Erythroblast (primary cell): Measurements from ENCODE around the gene KDM7A.

Experiments
- GATA1 ChIP-seq: IDR thresholded peaks from 2 replicates; pipeline ENCODE4 v1.6.1; 2011; ENCODE audit warnings: low read depth, mild to moderate bottlenecking, control low read depth, low read length, moderate library complexity
- POLR2A ChIP-seq: IDR thresholded peaks from 2 replicates; pipeline ENCODE4 v1.6.1; 2011; ENCODE audit warnings: mild to moderate bottlenecking, low read length

DNA sequence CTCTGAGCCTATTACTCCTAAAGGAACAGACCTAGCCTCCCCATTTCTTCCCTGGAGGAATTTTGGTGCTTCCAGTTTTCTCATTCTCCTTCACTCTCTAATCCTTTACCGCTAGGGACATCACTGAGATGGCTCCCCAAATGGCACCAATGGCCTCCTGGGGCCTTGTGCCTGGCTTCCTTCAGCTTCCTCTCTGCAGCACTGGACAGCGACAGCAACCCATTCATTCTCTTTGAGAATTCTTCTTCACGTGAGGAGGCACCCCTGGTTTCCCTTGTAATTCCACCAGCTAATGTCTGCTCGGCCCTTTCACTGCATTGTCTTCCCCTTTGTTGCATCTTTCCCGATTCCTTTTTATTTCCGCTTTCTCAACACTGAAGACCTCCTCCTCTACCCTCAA lies 24.6 kb upstream of the KDM7A start:
- TF ChIP-seq POLR2A (no peak), GATA1 (no peak)
